BE2C (cell line): Measurements from ENCODE around the gene UNC5B.

ENCODE experiments used
- DNase-seq: peaks from one replicate; pipeline ENCODE4 v3.0.0-alpha.2; 2020
- H3K27me3 ChIP-seq: fragments of 250-450 bp; sonication (Bioruptor Pico); 2 replicates; pipeline ENCODE4 v1.5.1; 2020; ENCODE audit warnings: mild to moderate bottlenecking
- H3K36me3 ChIP-seq: fragments of 250-450 bp; sonication (Bioruptor Pico); 2 replicates; pipeline ENCODE4 v1.5.1; 2020; ENCODE audit warnings: mild to moderate bottlenecking
- H3K4me1 ChIP-seq: fragments of 250-450 bp; sonication (Bioruptor Pico); 2 replicates; pipeline ENCODE4 v1.5.1; 2020
- H3K4me3 ChIP-seq: 2 replicates; pipeline ENCODE4 v1.5.1; 2011; ENCODE audit warnings: low read depth, low read length
- H3K9me3 ChIP-seq: fragments of 250-450 bp; sonication (Bioruptor Pico); 2 replicates; pipeline ENCODE4 v1.5.1; 2020
- CTCF ChIP-seq: IDR thresholded peaks from 2 replicates; pipeline ENCODE4 v1.5.1; 2012; ENCODE audit warnings: mild to moderate bottlenecking, low read depth, low read length

The UNC5B gene

GRCh38 chr10:71238626-71239025 is 26.3 kb downstream of the UNC5B start:
- peaks cover 27% of the 10 kb centered on the region for H3K36me3 ChIP-seq
- H3K27me3 ChIP-seq = no peaks in the 10 kb centered on the region
- DNase-seq = no peak
- TF ChIP-seq CTCF = no peak
- H3K4me1 ChIP-seq = peaks cover 90% of the 10 kb centered on the region
- no peaks in the 10 kb centered on the region for H3K9me3 ChIP-seq
- no peak overlapping the region for H3K4me3 ChIP-seq

- Histone ChIP-seq H3K27me3 (no peaks in the 10 kb centered on the region), H3K4me3 (no peak overlapping the region), H3K36me3 (peaks cover 27% of the 10 kb centered on the region), H3K4me1 (peaks cover 90% of the 10 kb centered on the region), H3K9me3 (no peaks in the 10 kb centered on the region)
- TF ChIP-seq CTCF = no peak
- no peak for DNase-seq
Measured at GRCh38 chr10:71239131-71239915, 27.0 kb downstream of the UNC5B start.

GRCh38 chr10:71239946-71240795 is 27.8 kb downstream of the UNC5B start:
- Histone ChIP-seq H3K4me1 (peaks cover 94% of the 10 kb centered on the region), H3K36me3 (peaks cover 27% of the 10 kb centered on the region), H3K27me3 (no peaks in the 10 kb centered on the region), H3K9me3 (no peaks in the 10 kb centered on the region), H3K4me3 (peak overlapping the region; percentile 6)
- no peak for TF ChIP-seq CTCF
- peak; percentile 84 for DNase-seq

- DNase-seq = peak; percentile 89
- peak overlapping the region; percentile 6 for H3K4me3 ChIP-seq
- no peaks in the 10 kb centered on the region for H3K9me3 ChIP-seq
- H3K4me1 ChIP-seq = peaks cover 93% of the 10 kb centered on the region
- no peak for TF ChIP-seq CTCF
- peaks cover 31% of the 10 kb centered on the region for H3K36me3 ChIP-seq
- no peaks in the 10 kb centered on the region for H3K27me3 ChIP-seq
Measured at GRCh38 chr10:71241114-71241829, 28.9 kb downstream of the UNC5B start.

GRCh38 chr10:71241830-71242621 is 29.7 kb downstream of the UNC5B start:
- Histone ChIP-seq H3K4me3 (no peak overlapping the region), H3K36me3 (peaks cover 30% of the 10 kb centered on the region), H3K27me3 (no peaks in the 10 kb centered on the region), H3K4me1 (peaks cover 91% of the 10 kb centered on the region), H3K9me3 (no peaks in the 10 kb centered on the region)
- DNase-seq = peak; percentile 60
- no peak for TF ChIP-seq CTCF
